Neural cell (in vitro differentiated cells): ENCODE measurements around the gene YEATS4. TPM values are rescaled to one million over a fixed set of nuclear protein-coding genes. Genes with fewer than 3 reads are reported as not detected.

Source experiments
- H2AFZ ChIP-seq: fragments of 200-600, 300-800 bp; sonication (generic), shearing (Covaris generic); 2 replicates; pipeline ENCODE4 v1.6.0; 2014; ENCODE audit warnings: low read depth, mild to moderate bottlenecking, antibody characterized with exemption, low read length, moderate library complexity
- H3F3A ChIP-seq: fragments of 200-600 bp; shearing (Covaris generic); 2 replicates; pipeline ENCODE4 v1.6.1; 2016; ENCODE audit warnings: mild to moderate bottlenecking, moderate library complexity, mixed read lengths, antibody characterized with exemption, low read length; ENCODE audit not compliant: insufficient read depth, poor library complexity, severe bottlenecking
- H3K27ac ChIP-seq: fragments of 200-600, 300-800 bp; sonication (generic), shearing (Covaris generic); 2 replicates; pipeline ENCODE4 v1.5.1; 2014; ENCODE audit warnings: mild to moderate bottlenecking, low read length, moderate library complexity
- H3K27me3 ChIP-seq: fragments of 300-800, 200-600 bp; sonication (generic), shearing (Covaris generic); 2 replicates; pipeline ENCODE4 v1.6.0; 2014; ENCODE audit warnings: mild to moderate bottlenecking, low read depth, low read length, moderate library complexity; ENCODE audit not compliant: insufficient read depth
- H3K36me3 ChIP-seq: fragments of 300-800, 200-600 bp; sonication (generic), shearing (Covaris generic); 2 replicates; pipeline ENCODE4 v1.5.1; 2014; ENCODE audit warnings: mild to moderate bottlenecking, antibody characterized with exemption, low read length, moderate library complexity; ENCODE audit not compliant: insufficient read depth
- H3K4me2 ChIP-seq: fragments of 300-800, 200-600 bp; sonication (generic), shearing (Covaris generic); 2 replicates; pipeline ENCODE4 v1.6.0; 2014; ENCODE audit warnings: mild to moderate bottlenecking, low read length
- H3K4me3 ChIP-seq: fragments of 300-800, 200-600 bp; sonication (generic), shearing (Covaris generic); 2 replicates; pipeline ENCODE4 v1.5.1; 2014; ENCODE audit warnings: mild to moderate bottlenecking, low read length, moderate library complexity
- H3K79me2 ChIP-seq: fragments of 200-600 bp; shearing (Covaris generic); replicated peaks from 2 replicates; pipeline ENCODE4 v1.6.0; 2014; ENCODE audit warnings: mild to moderate bottlenecking, low read length, moderate library complexity; ENCODE audit not compliant: insufficient read depth
- H3K9ac ChIP-seq: fragments of 300-800, 200-600 bp; sonication (generic), shearing (Covaris generic); 2 replicates; pipeline ENCODE4 v1.6.1; 2016; ENCODE audit warnings: mild to moderate bottlenecking, low read length, mixed read lengths
- H3K9me2 ChIP-seq: fragments of 200-600 bp; shearing (Covaris generic); 2 replicates; pipeline ENCODE4 v1.6.1; 2016; ENCODE audit warnings: mild to moderate bottlenecking, low read length, mixed read lengths; ENCODE audit not compliant: insufficient read depth
- H3K9me3 ChIP-seq: fragments of 200-600, 300-800 bp; sonication (generic), shearing (Covaris generic); 2 replicates; pipeline ENCODE4 v1.6.1; 2016; ENCODE audit warnings: mild to moderate bottlenecking, mixed run types, low read length, moderate library complexity, mixed read lengths
- H4K20me1 ChIP-seq: fragments of 200-600 bp; shearing (Covaris generic); 2 replicates; pipeline ENCODE4 v1.6.1; 2016; ENCODE audit warnings: mild to moderate bottlenecking, mixed run types; ENCODE audit not compliant: insufficient read depth
- CTCF ChIP-seq: fragments of 450-650 bp; IDR thresholded peaks from 2 replicates; pipeline ENCODE4 v1.5.1; 2014; ENCODE audit warnings: antibody characterized with exemption, mild to moderate bottlenecking, moderate library complexity; ENCODE audit not compliant: poor library complexity, severe bottlenecking
- EP300 ChIP-seq: fragments of 450-650 bp; conservative IDR thresholded peaks from 2 replicates; pipeline ENCODE4 v1.6.1; 2014; ENCODE audit warnings: antibody characterized with exemption, mild to moderate bottlenecking, moderate library complexity; ENCODE audit not compliant: poor library complexity, severe bottlenecking
- EZH2 ChIP-seq: fragments of 200-600, 300-800 bp; shearing (Covaris generic), sonication (generic); IDR thresholded peaks from 2 replicates; pipeline ENCODE4 v1.6.1; 2014; ENCODE audit warnings: antibody characterized with exemption, low read length, borderline replicate concordance, mild to moderate bottlenecking; ENCODE audit not compliant: insufficient read depth, poor library complexity, severe bottlenecking
- MXI1 ChIP-seq: fragments of 450-650 bp; conservative IDR thresholded peaks from 2 replicates; pipeline ENCODE4 v1.6.1; 2014; ENCODE audit warnings: antibody characterized with exemption, mild to moderate bottlenecking; ENCODE audit not compliant: poor library complexity, severe bottlenecking
- POLR2AphosphoS5 ChIP-seq: IDR thresholded peaks from 2 replicates; pipeline ENCODE4 v1.6.1; 2012
- RAD21 ChIP-seq: fragments of 450-650 bp; conservative IDR thresholded peaks from 2 replicates; pipeline ENCODE4 v1.6.1; 2014; ENCODE audit warnings: antibody characterized with exemption, mild to moderate bottlenecking, moderate library complexity
- SMC3 ChIP-seq: fragments of 450-650 bp; conservative IDR thresholded peaks from 2 replicates; pipeline ENCODE4 v1.6.1; 2014; ENCODE audit warnings: antibody characterized with exemption, mild to moderate bottlenecking, moderate library complexity; ENCODE audit not compliant: poor library complexity
- TAF1 ChIP-seq: IDR thresholded peaks from 2 replicates; pipeline ENCODE4 v1.6.1; 2012; ENCODE audit warnings: low read depth
- polyA plus RNA-seq: library from polyadenylated mRNA; depleted of rRNA; stranded (reverse); fragments of >200 nt; gene quantifications from 2 replicates; pipeline ENCODE4 v1.2.3, GENCODE V29; 2014
- TF ChIP-seq, protein P1 (sequence below): IDR thresholded peaks from 2 replicates; pipeline ENCODE4 v1.6.1; 2012; ENCODE audit warnings: borderline replicate concordance

The YEATS4 gene
- polyA plus RNA-seq, 1 donor from 2014 or later = 227 TPM

- no peak overlapping the region for H3K4me3 ChIP-seq
- H3K27me3 ChIP-seq = no peaks in the 10 kb centered on the region
- H3K9ac ChIP-seq = no peak overlapping the region
- no peaks in the 10 kb centered on the region for H3K9me3 ChIP-seq
- no peaks in the 10 kb centered on the region for H3K79me2 ChIP-seq
- H3K4me2 ChIP-seq = no peak overlapping the region
- no peak overlapping the region for H2AFZ ChIP-seq
- TF ChIP-seq CTCF (no peak), EP300 (no peak)
- no peaks in the 10 kb centered on the region for H3K9me2 ChIP-seq
- H3F3A ChIP-seq = no peaks in the 10 kb centered on the region
- H3K36me3 ChIP-seq = no peaks in the 10 kb centered on the region
- H3K27ac ChIP-seq = no peak overlapping the region
- H4K20me1 ChIP-seq = no peaks in the 10 kb centered on the region
Measured at GRCh38 chr12:69343885-69344612, 15.5 kb upstream of the YEATS4 start.

DNA sequence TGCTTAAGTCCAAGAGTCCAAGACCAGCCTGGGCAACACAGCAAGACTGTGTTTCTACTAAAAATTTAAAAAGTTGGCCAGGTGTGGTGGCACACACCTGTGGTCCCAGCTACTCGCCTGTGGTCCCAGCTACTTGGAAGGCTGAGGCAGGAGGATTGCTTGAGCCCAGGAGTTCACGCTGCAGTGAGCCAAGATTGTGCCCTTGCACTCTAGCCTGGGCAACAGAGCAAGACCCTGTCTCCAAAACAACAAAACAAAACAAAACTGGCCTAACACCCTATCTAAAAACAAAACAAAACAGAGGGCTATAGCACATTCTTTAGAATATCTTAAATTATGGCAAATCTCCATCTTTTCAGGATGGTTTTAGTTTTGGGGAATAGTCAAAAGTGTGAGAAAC, 14.5 kb upstream of the YEATS4 start:
- TF ChIP-seq CTCF = no peak
- TF ChIP-seq EZH2 = no peak
- TF ChIP-seq, protein P1, sequence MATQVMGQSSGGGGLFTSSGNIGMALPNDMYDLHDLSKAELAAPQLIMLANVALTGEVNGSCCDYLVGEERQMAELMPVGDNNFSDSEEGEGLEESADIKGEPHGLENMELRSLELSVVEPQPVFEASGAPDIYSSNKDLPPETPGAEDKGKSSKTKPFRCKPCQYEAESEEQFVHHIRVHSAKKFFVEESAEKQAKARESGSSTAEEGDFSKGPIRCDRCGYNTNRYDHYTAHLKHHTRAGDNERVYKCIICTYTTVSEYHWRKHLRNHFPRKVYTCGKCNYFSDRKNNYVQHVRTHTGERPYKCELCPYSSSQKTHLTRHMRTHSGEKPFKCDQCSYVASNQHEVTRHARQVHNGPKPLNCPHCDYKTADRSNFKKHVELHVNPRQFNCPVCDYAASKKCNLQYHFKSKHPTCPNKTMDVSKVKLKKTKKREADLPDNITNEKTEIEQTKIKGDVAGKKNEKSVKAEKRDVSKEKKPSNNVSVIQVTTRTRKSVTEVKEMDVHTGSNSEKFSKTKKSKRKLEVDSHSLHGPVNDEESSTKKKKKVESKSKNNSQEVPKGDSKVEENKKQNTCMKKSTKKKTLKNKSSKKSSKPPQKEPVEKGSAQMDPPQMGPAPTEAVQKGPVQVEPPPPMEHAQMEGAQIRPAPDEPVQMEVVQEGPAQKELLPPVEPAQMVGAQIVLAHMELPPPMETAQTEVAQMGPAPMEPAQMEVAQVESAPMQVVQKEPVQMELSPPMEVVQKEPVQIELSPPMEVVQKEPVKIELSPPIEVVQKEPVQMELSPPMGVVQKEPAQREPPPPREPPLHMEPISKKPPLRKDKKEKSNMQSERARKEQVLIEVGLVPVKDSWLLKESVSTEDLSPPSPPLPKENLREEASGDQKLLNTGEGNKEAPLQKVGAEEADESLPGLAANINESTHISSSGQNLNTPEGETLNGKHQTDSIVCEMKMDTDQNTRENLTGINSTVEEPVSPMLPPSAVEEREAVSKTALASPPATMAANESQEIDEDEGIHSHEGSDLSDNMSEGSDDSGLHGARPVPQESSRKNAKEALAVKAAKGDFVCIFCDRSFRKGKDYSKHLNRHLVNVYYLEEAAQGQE = no peak
- TF ChIP-seq POLR2AphosphoS5 = no peak
- no peak for TF ChIP-seq MXI1
- no peak for TF ChIP-seq TAF1
- no peak for TF ChIP-seq RAD21
- no peak for TF ChIP-seq SMC3
- TF ChIP-seq EP300 = no peak
- Histone ChIP-seq H3K4me3 (no peak overlapping the region), H3F3A (no peaks in the 10 kb centered on the region)

More for the DNA sequence above, 14.5 kb upstream of the YEATS4 start:
- H3K27ac ChIP-seq = no peak overlapping the region
- no peaks in the 10 kb centered on the region for H3K27me3 ChIP-seq
- H4K20me1 ChIP-seq = no peaks in the 10 kb centered on the region
- no peaks in the 10 kb centered on the region for H3K9me3 ChIP-seq
- H3K4me2 ChIP-seq = no peak overlapping the region
- no peak overlapping the region for H2AFZ ChIP-seq
- H3K9ac ChIP-seq = no peak overlapping the region
- no peaks in the 10 kb centered on the region for H3K36me3 ChIP-seq
- no peaks in the 10 kb centered on the region for H3K9me2 ChIP-seq
- H3K79me2 ChIP-seq = no peaks in the 10 kb centered on the region
